GM19397 (cell line): ENCODE measurements around the gene NUF2.
"Not testable (repeated sequence)": the region's sequence is repeated elsewhere in the genome, so short reads cannot be mapped to it uniquely, and the experiment has no call there.

Experiments used
- ATAC-seq: cut with Tn5 transposase; IDR thresholded peaks from one replicate; pipeline ENCODE4 v1.9.1; 2021; ENCODE audit warnings: mild to moderate bottlenecking, moderate library complexity; ENCODE audit not compliant: unreplicated experiment

NUF2 gene

DNA sequence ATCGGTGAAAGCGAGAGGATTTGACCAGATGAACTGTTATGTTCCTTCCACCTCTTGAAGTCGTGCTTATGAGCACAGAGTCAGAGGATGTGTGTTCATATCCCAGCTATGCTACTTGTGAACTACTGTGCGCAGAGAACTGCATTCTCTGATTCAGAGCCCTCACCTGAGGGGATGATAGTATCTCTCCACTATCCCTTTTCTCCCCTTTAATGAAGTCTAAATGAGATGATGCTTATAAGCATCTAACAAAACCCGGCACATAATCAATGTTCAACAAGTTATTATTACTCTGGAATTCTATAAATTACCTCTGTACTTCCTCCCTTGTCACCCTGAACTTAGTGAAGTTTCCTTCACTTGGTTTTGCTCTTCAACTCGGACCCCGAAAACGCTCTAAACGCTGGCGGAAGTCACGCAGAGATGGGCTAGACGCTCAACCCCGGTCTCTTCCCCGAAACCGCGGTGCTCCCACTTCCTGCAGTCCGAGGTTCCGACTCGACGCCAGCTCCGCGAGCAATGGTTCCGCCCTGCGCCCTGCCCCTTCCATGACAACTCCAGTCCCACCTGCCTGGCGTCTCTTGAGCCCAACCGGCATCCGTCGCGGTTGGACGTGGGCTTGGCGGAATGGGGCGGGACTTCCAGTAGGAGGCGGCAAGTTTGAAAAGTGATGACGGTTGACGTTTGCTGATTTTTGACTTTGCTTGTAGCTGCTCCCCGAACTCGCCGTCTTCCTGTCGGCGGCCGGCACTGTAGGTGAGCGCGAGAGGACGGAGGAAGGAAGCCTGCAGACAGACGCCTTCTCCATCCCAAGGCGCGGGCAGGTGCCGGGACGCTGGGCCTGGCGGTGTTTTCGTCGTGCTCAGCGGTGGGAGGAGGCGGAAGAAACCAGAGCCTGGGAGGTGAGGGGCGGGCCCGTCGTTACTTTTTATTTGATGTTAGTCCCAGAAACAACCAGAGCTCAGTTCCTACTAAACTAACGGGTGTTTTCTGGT is at the start of gene NUF2:
Gene NUF2, plus strand, starts transcription at position 644 of the 995 bp plus-strand sequence. CDS start 4,098 bp downstream, outside the sequence.
- ATAC-seq: peak; percentile 93

DNA sequence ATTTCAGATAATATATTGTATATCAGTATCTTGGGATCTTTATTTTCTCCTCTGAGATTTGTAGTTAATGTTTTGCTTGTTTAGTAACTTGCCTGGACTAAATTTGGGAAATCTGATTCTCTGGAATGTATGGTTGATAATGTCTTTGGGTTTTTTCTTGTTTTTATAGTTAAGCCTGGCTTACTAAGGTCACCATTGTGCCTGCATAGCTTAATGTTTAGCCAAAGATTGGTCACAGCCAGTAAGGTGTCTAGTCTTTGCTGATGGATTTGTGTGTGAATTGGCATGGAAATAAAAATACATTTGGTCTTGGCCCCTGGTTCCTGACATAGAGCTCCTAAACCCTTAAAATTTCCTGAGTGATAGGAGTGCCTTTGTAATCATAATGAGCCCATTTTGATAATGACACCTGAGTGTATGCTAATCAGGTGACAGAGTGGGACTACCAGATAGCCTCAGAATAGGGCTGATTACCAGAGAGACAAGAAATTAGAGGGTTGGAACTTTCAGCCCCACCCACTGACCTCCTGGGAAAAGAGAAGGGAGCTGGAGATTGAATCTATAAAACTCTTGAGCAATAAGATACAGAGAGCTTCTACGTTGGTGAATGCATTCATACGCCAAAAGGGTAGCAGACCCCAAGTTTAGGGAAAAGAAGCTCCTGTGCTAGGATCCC is 47.9 kb upstream of the NUF2 start:
- ATAC-seq: no peak

DNA sequence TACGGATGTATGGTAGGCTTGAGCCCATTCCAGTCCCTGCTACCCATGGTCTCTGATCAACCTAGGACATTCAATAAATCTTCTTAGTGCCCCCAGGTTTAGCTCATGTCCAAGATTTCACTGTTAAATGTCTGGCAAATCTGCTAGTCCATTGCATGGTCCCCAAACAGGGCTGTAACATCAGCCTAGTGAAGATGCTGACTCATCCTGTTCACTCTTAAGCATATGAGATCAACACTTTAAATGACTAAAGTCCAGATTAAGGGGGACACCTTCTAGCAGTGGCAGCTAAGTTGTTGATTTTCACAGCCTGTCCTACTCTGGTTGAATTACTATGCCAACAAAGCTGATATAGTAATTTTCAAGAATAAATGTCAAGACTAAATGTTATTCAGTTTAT is 46.5 kb upstream of the NUF2 start:
- ATAC-seq: no peak

DNA sequence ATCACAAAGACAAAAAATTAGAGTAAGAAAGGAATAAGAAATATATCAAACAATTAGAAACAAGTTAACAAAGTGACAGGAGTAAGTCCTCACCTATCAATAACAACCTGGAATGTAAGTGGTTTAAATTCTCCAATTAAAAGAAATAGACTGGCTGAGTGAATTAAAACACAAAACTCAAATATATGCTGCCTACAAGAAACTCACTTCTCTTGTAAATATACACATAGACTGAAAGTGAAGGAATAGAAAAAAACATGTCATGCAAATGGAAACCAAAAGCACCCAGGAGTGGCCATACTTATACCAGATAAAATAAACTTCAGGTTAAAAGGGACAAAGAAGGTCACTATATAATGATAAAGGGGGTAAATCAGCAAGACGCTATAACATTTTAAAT is 43.2 kb upstream of the NUF2 start:
- no peak for ATAC-seq

DNA sequence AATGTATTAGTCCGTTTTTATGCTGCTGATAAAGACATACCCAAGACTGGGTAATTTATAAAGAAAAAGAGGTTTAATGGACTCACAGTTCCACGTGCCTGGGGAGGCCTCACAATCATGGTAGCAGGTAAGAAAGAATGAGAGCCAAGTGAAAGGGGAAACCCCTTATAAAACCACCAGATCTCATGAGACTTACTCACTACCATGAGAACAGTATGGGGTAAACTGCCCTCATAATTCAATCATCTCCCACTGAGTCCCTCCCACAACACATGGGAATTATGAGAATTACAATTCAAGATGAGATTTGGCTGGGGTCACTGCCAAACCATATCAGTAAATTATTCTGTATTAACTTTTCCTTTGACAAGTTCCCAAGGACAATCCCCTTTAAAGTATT is 36.9 kb upstream of the NUF2 start:
- ATAC-seq: not testable (repeated sequence)

DNA sequence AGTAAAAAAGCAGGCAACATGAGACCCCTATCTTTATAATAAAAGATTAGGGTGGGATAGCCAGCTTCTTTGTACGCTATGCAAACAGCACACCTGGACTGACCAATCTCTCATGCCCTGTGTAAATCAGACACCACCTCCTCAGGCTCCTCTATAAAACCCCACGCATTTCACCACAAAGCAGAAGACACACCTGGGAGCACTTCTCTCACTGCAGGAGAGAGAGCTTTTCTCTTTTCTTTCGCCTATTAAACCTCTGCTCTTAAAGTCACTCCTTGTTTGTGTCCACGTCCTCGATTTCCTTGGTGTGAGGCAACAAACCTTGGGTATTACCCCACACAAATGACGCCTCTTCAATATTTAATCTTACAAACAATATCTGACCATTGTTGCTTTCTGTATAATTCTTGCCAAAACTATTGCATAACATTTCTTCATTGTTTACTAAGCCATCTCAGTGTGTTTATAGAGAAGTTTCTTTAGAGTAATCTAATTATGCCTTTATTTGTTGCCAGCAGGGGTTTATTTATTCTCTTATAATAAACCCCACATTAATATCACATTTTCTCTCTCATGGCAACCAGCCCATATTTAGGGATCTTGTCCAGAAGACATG is 31.6 kb upstream of the NUF2 start:
- no peak for ATAC-seq

DNA sequence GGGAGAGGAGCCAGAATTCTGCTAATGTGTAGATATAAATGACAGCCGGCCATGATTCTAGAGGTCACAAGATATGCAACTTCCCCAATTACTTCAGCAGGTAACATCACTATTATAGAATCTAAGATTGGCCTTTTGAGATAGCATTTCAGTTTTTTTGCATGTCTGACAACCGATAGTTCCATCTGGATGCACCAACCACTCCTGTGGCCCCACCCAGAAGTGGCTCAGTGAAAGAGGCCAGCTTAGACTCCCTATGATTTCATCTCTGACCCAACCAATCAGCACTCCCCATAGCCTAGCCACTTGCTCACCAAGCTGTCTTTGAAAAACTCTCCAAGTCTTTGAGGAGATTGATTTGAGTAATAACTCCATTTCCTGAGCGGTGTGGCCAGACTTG is 30.3 kb upstream of the NUF2 start:
- no peak for ATAC-seq

DNA sequence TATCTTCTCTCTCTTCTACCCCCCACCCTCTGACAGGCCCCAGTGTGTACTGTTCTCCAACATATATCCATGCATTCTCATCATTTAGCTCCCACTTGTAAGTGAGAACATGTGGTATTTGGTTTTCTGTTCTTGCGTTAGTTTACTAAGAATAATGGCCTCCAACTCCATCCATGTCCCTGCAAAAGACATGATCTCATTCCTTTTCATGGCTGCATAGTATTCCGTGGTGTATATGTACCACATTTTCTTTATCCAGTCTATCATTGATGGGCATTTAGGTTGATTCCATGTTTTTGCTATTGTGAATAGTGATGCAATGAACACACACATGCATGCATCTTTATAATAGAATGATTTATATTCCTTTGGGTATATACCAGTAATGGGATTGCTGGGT is 29.6 kb upstream of the NUF2 start:
- not testable (repeated sequence) for ATAC-seq

DNA sequence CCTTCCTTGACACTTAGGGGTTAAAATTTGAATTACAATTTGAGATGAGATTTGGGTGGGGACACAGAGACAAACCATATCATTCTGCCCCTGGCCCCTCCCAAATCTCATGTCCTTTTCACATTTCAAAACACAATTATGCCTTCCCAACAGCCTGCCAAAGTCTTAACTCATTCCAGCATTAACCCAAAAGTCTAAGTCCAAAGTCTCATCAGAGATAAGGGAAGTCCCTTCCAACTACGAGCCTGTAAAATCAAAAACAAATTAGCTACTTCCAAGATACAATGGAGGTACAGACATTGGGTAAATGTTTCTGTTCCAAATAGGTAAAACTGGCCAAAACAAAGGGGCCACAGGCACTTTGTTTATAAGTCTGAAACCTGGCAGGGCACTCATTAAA is 28.3 kb upstream of the NUF2 start:
- ATAC-seq: not testable (repeated sequence)

DNA sequence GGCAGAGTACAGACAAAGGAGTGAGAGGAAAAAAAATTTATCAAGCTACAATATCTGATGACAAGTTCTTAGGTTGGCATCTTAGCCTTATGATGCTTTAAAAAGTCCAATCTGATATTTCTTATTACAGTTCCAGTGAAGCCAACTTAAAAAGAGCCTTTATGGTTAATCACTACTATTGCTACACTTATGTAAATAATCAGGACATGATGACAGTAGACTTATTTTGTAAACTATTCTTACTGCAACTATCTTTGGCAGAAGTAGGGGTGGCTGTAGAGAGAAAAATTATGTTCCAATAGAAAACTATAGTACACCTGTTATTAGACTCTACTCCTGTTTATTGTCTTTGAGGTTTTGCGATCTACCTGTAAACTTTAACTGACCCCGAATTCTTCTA is 25.8 kb upstream of the NUF2 start:
- no peak for ATAC-seq

DNA sequence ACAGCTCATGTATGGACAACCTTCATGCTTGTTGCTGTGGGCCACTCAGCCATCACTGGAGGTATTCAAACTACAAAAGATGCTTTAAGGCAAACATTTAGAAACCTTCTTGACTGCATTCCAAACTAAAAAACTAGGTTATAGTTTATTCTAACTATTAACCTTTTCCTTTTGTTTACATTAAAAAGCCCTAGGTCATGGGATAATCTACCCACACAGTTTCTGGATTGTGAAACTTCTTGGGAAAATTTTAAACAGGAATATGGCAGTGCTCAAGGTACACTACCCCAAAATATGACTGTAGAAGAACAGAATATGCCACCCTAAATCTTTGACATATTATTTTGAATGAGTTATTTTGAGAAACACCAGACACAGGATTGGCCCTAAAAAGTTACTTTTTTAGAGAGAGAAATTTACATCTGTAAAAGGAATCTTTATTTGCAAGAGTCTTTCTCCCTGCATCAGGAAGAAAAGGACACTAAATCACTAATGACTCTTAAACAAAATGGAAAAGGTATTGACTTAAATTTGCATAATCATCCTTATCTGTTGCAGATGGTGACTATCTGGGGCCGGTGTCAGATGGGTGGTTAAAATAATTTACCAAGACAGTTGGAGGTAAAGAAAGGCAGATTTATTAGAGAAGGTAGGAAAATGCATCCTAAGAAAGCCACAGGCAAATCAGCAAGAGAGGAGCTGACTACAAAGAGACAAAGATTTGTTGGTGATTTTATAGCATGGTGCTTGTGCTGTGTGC is 25.1 kb upstream of the NUF2 start:
- ATAC-seq: no peak

DNA sequence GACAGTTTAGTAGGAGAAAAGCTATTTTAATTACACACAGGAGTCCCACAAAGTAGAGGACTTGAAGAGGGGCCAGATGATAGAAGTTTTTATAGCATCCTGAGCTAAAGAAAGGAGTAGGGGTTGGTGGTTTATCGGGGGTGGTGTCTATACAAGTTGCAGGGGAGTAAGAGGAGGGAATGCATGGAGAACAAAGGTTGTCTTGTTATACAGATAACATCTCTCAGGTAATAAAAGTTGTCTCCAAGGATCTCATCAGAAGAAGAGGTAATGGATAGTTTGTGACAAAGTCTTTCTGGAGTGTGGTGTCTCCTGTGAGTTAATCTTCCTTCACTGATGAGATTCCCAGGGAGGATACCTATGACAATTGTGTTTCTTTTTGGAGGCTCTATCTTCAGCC is 23.4 kb upstream of the NUF2 start:
- ATAC-seq: no peak

DNA sequence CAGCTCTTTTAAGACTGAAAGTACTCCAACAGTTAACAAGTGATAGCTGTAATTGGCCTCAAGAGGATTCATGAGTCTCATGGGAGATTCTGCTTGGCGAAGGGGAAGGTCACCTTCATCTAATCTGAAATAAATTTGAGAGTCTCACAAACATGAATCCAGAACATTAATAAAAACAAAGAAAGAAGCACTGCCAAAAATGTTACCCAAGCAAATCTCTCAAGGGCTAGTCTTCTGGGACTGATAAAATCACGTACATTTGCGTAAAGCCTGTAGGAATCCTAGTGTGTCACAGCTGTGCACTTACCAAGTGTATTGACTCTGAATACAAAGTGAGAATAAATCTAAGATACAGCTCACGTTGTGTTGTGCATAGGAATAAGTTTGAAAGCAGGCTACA is 21.2 kb upstream of the NUF2 start:
- no peak for ATAC-seq

DNA sequence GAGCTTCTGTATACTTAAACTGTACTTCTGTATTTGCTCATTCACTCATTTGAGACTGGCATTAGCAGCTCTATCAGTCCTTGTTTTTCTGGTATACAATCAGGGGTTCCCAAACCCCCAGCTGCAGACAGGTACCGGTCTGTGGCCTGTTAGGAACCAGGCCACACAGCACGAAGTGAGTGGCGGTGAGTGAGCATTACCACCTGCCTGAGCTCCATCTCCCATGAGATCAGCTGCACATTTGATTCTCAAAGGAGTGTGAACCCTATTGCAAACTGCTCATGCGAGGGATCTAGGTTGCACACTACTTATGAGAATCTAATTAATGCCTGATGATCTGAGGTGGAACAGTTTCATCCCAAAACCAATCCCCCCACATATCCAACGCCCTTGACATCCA is 18.2 kb upstream of the NUF2 start:
- no peak for ATAC-seq

DNA sequence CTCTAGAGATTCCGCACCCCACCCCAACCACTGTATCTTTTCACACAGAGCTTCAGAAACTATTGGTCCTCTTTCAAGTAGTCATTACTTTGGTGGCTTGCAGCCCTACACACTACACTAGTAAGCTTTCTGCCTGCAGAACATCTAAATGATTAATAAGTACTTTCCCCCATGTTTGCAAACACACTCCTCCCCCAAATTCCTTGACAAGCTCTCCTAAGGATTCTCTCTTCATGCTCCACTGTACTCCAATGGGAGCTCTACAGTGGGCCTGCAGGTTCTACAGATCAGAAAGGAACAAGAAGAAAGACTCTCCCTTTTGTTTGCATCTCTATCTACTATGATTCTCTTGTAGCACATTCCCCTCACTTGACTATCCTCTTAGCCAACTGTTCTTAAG is 16.3 kb upstream of the NUF2 start:
- no peak for ATAC-seq

DNA sequence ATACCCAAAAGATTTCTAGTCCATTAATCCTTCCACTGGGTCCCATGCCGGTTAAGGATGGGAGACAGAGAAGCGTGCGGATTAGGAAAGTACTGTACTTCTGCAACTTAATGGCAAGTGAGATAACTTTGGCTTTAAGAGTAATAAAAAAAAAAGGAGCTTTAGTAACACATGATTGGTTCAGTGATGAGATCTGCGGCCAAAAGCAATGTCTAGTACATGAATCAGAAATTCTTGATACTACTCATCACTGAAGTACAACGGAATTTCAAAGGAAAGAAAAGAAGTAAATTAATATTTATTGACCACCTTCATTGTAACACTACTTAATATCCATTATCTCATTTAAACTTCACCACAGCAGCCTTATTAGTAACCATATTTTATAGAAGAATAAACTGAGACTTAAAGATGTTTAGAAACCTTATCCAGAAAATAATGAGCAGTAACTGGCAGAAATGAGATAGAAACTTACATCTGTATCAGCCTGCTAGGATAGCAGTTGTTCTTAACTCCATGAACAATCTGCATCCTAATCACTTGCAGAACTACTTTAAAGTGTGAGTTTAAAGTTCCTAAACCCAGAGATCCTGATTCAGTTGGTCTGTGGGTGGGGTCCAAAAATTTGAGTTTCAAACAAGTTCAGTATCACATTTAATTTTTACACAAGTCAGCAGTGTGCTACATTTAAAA is 14.1 kb upstream of the NUF2 start:
- no peak for ATAC-seq

DNA sequence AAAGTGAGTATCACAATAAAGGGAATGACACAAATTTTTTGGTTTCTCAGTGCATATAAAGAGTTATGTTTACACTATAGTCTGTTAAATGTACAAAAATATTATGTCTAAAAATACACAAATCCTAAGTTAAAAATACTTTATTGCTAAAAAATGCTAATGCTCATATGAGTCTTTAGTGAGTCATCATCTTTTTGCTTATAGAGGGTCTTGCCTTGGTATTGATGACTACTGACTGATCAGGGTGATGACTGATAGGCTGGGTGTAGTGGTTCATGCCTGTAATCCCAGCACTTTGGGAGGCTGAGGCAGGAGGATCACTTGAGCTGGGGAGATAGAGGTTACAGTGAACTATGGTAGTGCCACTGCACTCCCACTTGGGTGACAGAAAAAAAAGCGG is 12.9 kb upstream of the NUF2 start:
- no peak for ATAC-seq

DNA sequence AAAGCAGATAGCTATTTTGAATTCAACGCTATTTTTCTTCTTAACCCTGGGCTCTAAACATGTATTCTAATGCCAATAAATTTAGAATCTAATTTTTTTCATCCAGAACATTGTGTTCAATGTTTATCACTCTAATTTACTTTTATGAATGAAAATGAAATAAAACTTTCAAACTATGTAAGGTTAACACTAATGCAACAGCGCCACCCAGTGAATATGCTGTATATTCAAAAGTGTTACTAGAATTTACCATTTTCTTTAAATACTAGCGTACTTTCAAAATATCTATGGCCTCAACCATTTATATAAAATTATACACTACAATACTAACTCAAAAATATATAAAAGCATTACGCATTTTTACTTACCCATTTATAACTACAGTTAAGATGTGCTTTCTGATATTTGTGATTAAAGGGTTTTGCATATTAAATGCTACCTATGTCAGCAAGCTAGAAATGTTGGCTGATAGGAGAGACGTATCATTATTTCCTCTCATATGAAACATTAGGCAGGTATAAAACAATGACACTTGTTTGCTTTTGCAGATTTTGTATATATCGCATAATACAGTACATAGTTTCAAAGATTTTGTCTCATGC is 5.9 kb upstream of the NUF2 start:
- ATAC-seq: no peak

DNA sequence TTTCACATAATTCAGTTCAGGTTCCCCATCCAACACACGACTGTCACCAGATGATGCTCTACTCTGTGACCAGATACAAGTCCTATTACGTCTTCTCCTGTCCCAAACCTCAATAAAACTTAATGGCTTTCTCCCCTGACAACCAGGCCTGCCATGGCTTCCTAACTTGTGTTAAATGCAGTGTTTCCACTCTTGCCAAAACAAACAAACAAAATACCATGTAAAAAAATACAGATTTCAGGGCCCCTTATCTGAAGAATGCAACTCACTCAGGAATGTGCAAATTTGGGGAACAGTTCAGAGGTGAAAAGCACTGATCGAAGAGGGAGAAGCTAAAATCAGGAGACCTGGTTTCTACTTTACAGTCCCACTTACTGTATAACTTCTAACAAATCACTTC is 863 bp upstream of the NUF2 start:
- ATAC-seq: no peak

DNA sequence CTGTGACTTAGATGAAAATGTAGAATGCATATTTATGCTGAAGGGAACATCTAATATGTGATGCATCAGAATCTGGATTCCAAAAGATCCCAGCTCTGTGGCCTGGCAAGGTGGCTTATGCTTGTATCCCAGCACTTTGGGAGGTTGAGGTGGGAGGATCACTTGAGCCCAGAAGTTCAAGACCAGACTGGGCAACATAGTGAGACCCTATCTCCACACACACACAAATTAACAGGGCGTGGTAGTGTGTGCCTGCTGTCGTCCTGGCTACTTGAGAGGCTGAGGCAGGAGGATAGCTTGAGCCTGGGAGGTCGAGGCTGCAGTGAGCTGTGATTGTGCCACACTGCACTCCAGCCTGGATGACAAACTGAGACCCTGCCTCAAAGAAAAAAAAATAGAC is 1.6 kb downstream of the NUF2 start:
- ATAC-seq: not testable (repeated sequence)
